Astrocyte (in vitro differentiated cells and primary cell): Measurements from ENCODE around the gene EIF4E. TPM values are rescaled to one million over a fixed set of nuclear protein-coding genes. Genes with fewer than 3 reads are reported as not detected.
"Not testable (repeated sequence)": the region's sequence is repeated elsewhere in the genome, so short reads cannot be mapped to it uniquely, and the experiment has no call there.

ENCODE experiments used
- DNase-seq: peaks from one replicate; pipeline ENCODE4 v3.0.0-alpha.2; 2010; ENCODE audit warnings: low read depth
- FAIRE-seq: peaks from 2 replicates; lab custom pipeline; 2011; peaks lifted over from hg19 to GRCh38; lab: Jason Lieb, UNC
- H2AFZ ChIP-seq: 2 replicates; pipeline ENCODE4 v1.6.0; 2012; ENCODE audit warnings: low read depth, low read length, inconsistent platforms
- H3K27ac ChIP-seq: 2 replicates; pipeline ENCODE4 v1.5.1; 2011; ENCODE audit warnings: low read depth, low read length, inconsistent platforms
- H3K27me3 ChIP-seq: 2 replicates; pipeline ENCODE4 v1.6.0; 2011; ENCODE audit warnings: low read length, inconsistent platforms; ENCODE audit not compliant: insufficient read depth
- H3K36me3 ChIP-seq: 2 replicates; pipeline ENCODE4 v1.5.1; 2011; ENCODE audit warnings: low read length, inconsistent platforms; ENCODE audit not compliant: insufficient read depth
- H3K4me1 ChIP-seq: 2 replicates; pipeline ENCODE4 v1.5.1; 2011; ENCODE audit warnings: low read length, inconsistent platforms; ENCODE audit not compliant: insufficient read depth
- H3K4me2 ChIP-seq: 2 replicates; pipeline ENCODE4 v1.6.0; 2012; ENCODE audit warnings: low read length, inconsistent platforms
- H3K4me3 ChIP-seq: 2 replicates; pipeline ENCODE4 v1.5.1; 2011; ENCODE audit warnings: low read depth, mild to moderate bottlenecking, low read length, inconsistent platforms; ENCODE audit not compliant: insufficient read depth
- H3K79me2 ChIP-seq: 2 replicates; pipeline ENCODE4 v1.6.0; 2012; ENCODE audit warnings: mild to moderate bottlenecking, low read length, inconsistent platforms; ENCODE audit not compliant: insufficient read depth
- H3K9ac ChIP-seq: 2 replicates; pipeline ENCODE4 v1.6.0; 2012; ENCODE audit warnings: mild to moderate bottlenecking, low read length, inconsistent platforms
- H3K9me3 ChIP-seq: 2 replicates; pipeline ENCODE4 v1.5.1; 2012; ENCODE audit warnings: low read depth, mild to moderate bottlenecking, low read length, inconsistent platforms; ENCODE audit not compliant: insufficient read depth
- H4K20me1 ChIP-seq: 2 replicates; pipeline ENCODE4 v1.6.0; 2012; ENCODE audit warnings: low read length, inconsistent platforms; ENCODE audit not compliant: insufficient read depth
- H3K27ac Mint-ChIP-seq: one replicate; pipeline ENCODE4 v1.8.0; 2021; ENCODE audit warnings: mild to moderate bottlenecking, mixed read lengths; ENCODE audit not compliant: unreplicated experiment
- H3K27me3 Mint-ChIP-seq: one replicate; pipeline ENCODE4 v1.8.0; 2021; ENCODE audit warnings: low read depth, mixed read lengths; ENCODE audit not compliant: unreplicated experiment
- H3K36me3 Mint-ChIP-seq: one replicate; pipeline ENCODE4 v1.8.0; 2021; ENCODE audit warnings: low read depth, mixed read lengths; ENCODE audit not compliant: unreplicated experiment
- H3K4me1 Mint-ChIP-seq: one replicate; pipeline ENCODE4 v1.8.0; 2021; ENCODE audit warnings: low read depth, mixed read lengths; ENCODE audit not compliant: unreplicated experiment
- H3K4me3 Mint-ChIP-seq: one replicate; pipeline ENCODE4 v1.8.0; 2021; ENCODE audit warnings: mild to moderate bottlenecking, moderate library complexity, mixed read lengths; ENCODE audit not compliant: unreplicated experiment
- H3K9me3 Mint-ChIP-seq: one replicate; pipeline ENCODE4 v1.8.0; 2021; ENCODE audit warnings: mild to moderate bottlenecking, mixed read lengths; ENCODE audit not compliant: unreplicated experiment
- CTCF ChIP-seq: IDR thresholded peaks from 2 replicates; pipeline ENCODE4 v1.5.1; 2011; ENCODE audit warnings: low read depth, mild to moderate bottlenecking, inconsistent platforms, low read length, moderate library complexity; ENCODE audit not compliant: insufficient read depth
- EZH2 ChIP-seq: IDR thresholded peaks from 2 replicates; pipeline ENCODE4 v1.6.1; 2012; ENCODE audit warnings: mild to moderate bottlenecking, low read length, inconsistent platforms; ENCODE audit not compliant: insufficient read depth
- total RNA-seq: library from RNA; stranded (reverse); gene quantifications from 2 replicates; pipeline ENCODE4 v1.2.1, GENCODE V29; 2021

EIF4E gene
- total RNA-seq, 1 donor from 2014 or later: 110 TPM

- Mint-ChIP-seq H3K27me3 (no peaks in the 10 kb centered on the region), H3K36me3 (no peaks in the 10 kb centered on the region), H3K4me3 (no peak overlapping the region), H3K9me3 (no peaks in the 10 kb centered on the region), H3K27ac (no peak overlapping the region), H3K4me1 (no peaks in the 10 kb centered on the region)
- Histone ChIP-seq H2AFZ (no peak overlapping the region), H3K36me3 (peaks cover 22% of the 10 kb centered on the region), H3K4me3 (no peak overlapping the region), H3K9me3 (no peaks in the 10 kb centered on the region), H3K27ac (no peak overlapping the region), H3K79me2 (peaks cover 7% of the 10 kb centered on the region), H4K20me1 (peaks cover 8% of the 10 kb centered on the region), H3K9ac (no peak overlapping the region), H3K4me2 (no peak overlapping the region), H3K27me3 (no peaks in the 10 kb centered on the region), H3K4me1 (no peaks in the 10 kb centered on the region)
- DNase-seq (no peak), FAIRE-seq (no peak)
- no peak for TF ChIP-seq EZH2
- TF ChIP-seq CTCF: no peak
These were observed 49.4 kb downstream of the EIF4E start for GRCh38 chr4:98879515-98879914.

GRCh38 chr4:98873059-98873458 lies 55.9 kb downstream of the EIF4E start:
- Histone ChIP-seq H3K4me3 (no peak overlapping the region), H3K9me3 (no peaks in the 10 kb centered on the region), H3K27me3 (no peaks in the 10 kb centered on the region), H2AFZ (no peak overlapping the region), H3K79me2 (no peaks in the 10 kb centered on the region), H3K27ac (no peak overlapping the region), H4K20me1 (no peaks in the 10 kb centered on the region), H3K4me2 (no peak overlapping the region), H3K36me3 (peaks cover 10% of the 10 kb centered on the region), H3K4me1 (no peaks in the 10 kb centered on the region), H3K9ac (no peak overlapping the region)
- no peaks in the 10 kb centered on the region for H3K27me3 Mint-ChIP-seq
- peak overlapping the region; percentile 3 for H3K27ac Mint-ChIP-seq
- peaks cover 2% of the 10 kb centered on the region for H3K36me3 Mint-ChIP-seq
- peaks cover 15% of the 10 kb centered on the region for H3K4me1 Mint-ChIP-seq
- FAIRE-seq (peak; percentile 23), DNase-seq (peak; percentile 59)
- no peaks in the 10 kb centered on the region for H3K9me3 Mint-ChIP-seq
- no peak overlapping the region for H3K4me3 Mint-ChIP-seq
- TF ChIP-seq CTCF (no peak), EZH2 (no peak)

GRCh38 chr4:98872120-98872906 lies 56.6 kb downstream of the EIF4E start:
- H3K27ac ChIP-seq, DNase-seq, H3K4me3 ChIP-seq, H3K4me3 Mint-ChIP-seq, FAIRE-seq, H3K27me3 Mint-ChIP-seq, H3K79me2 ChIP-seq, H3K4me1 ChIP-seq, H4K20me1 ChIP-seq, H3K36me3 ChIP-seq, H3K9me3 Mint-ChIP-seq, H3K9ac ChIP-seq, H2AFZ ChIP-seq, H3K36me3 Mint-ChIP-seq, H3K4me2 ChIP-seq, H3K9me3 ChIP-seq, H3K27me3 ChIP-seq: not testable (repeated sequence)
- peak overlapping the region; percentile 3 for H3K27ac Mint-ChIP-seq
- peaks cover 15% of the 10 kb centered on the region for H3K4me1 Mint-ChIP-seq
